Ascending aorta (tissue), 2 donors: ENCODE measurements around the gene MMP19. TPM values are rescaled to one million over a fixed set of nuclear protein-coding genes. Genes with fewer than 3 reads are reported as not detected.
"Not testable (repeated sequence)": the region's sequence is repeated elsewhere in the genome, so short reads cannot be mapped to it uniquely, and the experiment has no call there.

Experiments
- DNase-seq, 2 donors: peaks; one replicate each; pipeline ENCODE4 v3.0.0-alpha.2; 2019; ENCODE audit warnings: low spot score in 2 of 2
- H3K27ac ChIP-seq, 2 donors: fragments of 200-600 bp; sonication (generic); one replicate each; pipeline ENCODE4 v1.5.1; 2016 to 2017; ENCODE audit warnings: mild to moderate bottlenecking in 1 of 2
- H3K27me3 ChIP-seq: fragments of 200-600 bp; sonication (generic); one replicate; pipeline ENCODE4 v1.5.1; 2017
- H3K36me3 ChIP-seq, 2 donors: fragments of 200-600 bp; sonication (generic); one replicate each; pipeline ENCODE4 v1.5.1; 2016
- H3K4me1 ChIP-seq, 2 donors: fragments of 200-600 bp; sonication (generic); one replicate each; pipeline ENCODE4 v1.5.1; 2016 to 2017; ENCODE audit warnings: mild to moderate bottlenecking in 1 of 2
- H3K4me3 ChIP-seq, 2 donors: fragments of 200-600 bp; sonication (generic); one replicate each; pipeline ENCODE4 v1.5.1; 2016 to 2017; ENCODE audit warnings: mild to moderate bottlenecking in 1 of 2
- H3K9me3 ChIP-seq, 2 donors: fragments of 200-600 bp; sonication (generic); one replicate each; pipeline ENCODE4 v1.5.1; 2016
- intact Hi-C: fragments of 100-400 bp; cut with DNase I; formaldehyde crosslinking; loops from one replicate; pipeline ENCODE4 v1.15.1; 2023
- total RNA-seq: library from RNA; depleted of rRNA; stranded (reverse); fragments of >200 nt; gene quantifications from one replicate; pipeline ENCODE4 v1.1.0, GENCODE V29; 2016
- TF ChIP-seq, protein P1 (sequence below), 3 experiments: fragments of 200-600 bp in 2 of 3; fragments of 450-650 bp in 1 of 3; sonication (generic) in 2 of 3; IDR thresholded peaks; one replicate each; pipeline ENCODE4 v1.5.1; 2016 to 2019; ENCODE audit warnings: antibody characterized with exemption in 3 of 3, mild to moderate bottlenecking in 1 of 3, moderate library complexity in 1 of 3

Gene MMP19
- total RNA-seq, 1 donor from 2014 or later = 37.5 TPM

DNA sequence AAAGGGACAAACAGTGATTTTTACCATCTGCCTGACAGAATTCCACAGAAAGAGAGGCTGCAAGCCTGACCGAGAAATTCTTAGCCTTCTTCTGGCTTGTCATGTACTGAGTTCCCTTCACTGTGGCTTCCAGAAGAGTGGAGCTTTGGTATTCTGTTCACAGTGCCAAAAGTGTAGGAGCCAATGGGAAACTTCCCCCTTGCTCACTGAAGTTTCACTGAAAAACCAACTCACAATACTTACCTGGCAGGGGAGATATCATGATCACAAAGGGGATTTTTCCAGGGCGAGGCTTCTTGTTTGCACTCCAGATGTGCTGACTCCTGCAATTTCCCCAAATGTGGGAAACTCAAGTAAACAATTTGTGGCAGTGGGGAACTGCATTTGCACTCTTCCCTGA, 31.7 kb upstream of the MMP19 start:
- intact Hi-C loops = no loop called here
- Histone ChIP-seq H3K4me1 (no peaks in the 10 kb centered on the region), H3K9me3 (peaks cover 8 to 13% of the 10 kb centered on the region in 2 donors), H3K27ac (no peak overlapping the region), H3K36me3 (no peaks in the 10 kb centered on the region), H3K4me3 (no peak overlapping the region), H3K27me3 (no peaks in the 10 kb centered on the region)
- no peak for DNase-seq
- TF ChIP-seq, protein P1, sequence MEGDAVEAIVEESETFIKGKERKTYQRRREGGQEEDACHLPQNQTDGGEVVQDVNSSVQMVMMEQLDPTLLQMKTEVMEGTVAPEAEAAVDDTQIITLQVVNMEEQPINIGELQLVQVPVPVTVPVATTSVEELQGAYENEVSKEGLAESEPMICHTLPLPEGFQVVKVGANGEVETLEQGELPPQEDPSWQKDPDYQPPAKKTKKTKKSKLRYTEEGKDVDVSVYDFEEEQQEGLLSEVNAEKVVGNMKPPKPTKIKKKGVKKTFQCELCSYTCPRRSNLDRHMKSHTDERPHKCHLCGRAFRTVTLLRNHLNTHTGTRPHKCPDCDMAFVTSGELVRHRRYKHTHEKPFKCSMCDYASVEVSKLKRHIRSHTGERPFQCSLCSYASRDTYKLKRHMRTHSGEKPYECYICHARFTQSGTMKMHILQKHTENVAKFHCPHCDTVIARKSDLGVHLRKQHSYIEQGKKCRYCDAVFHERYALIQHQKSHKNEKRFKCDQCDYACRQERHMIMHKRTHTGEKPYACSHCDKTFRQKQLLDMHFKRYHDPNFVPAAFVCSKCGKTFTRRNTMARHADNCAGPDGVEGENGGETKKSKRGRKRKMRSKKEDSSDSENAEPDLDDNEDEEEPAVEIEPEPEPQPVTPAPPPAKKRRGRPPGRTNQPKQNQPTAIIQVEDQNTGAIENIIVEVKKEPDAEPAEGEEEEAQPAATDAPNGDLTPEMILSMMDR (IDR thresholded peaks at IDR 0.05) = no peak

DNA sequence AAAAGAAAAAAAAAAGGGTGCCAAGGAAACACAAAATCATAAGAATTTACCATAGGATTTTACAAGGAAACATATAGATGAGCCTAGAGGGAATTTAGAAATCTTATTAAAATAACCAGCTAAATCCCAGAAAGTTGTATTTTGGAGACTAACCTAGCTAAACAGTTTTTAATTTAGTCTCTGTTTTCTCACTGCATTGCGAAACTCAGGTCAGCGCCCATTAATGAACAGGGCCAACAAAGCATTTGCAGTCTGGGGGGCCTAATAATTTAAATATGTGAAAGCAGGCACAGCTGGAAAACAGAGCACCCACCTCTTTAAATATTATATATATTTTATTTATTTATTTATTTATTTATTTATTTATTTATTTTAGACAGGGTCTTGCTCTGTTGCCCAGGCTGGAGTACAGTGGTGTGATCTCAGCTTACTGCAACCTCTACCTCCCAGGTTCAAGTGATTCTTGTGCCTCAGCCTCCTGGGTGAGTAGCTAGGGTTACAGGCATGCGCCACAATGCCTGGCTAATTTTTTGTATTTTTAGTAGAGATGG, 23.8 kb upstream of the MMP19 start:
- DNase-seq = peak in 1 of 2 donors; percentile 5

DNA sequence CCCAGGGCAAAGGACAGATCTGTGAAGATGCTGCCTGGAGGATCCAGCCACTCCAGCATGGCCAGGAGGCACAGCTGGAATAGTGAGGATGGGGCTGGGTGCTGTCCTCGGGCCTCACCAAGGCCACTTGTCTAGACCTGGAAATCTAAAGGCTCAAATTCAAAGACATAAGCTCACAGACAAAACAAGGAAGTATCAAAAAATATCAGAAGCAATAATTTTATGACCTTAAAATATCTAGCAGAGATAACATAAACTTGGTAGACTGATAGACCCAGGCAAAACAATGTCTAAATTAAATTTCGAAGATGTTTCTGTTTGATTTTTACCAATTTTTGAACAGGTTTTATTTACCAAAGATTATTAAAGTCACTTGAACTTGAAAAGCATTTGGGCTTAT, 22.6 kb upstream of the MMP19 start:
- Histone ChIP-seq H3K9me3 (peaks cover 5 to 9% of the 10 kb centered on the region in 2 donors), H3K4me1 (peaks cover 0 to 2% of the 10 kb centered on the region in 2 donors), H3K27me3 (no peaks in the 10 kb centered on the region), H3K27ac (no peak overlapping the region), H3K36me3 (no peaks in the 10 kb centered on the region), H3K4me3 (no peak overlapping the region)
- peak in 1 of 2 donors; percentile 4 for DNase-seq
- TF ChIP-seq, protein P1 (IDR thresholded peaks at IDR 0.05) = no peak
- intact Hi-C loops = no loop called here

More for the DNA sequence above, 23.8 kb upstream of the MMP19 start:
- intact Hi-C loops, H3K36me3 ChIP-seq, H3K9me3 ChIP-seq, H3K27ac ChIP-seq, H3K27me3 ChIP-seq, H3K4me3 ChIP-seq, H3K4me1 ChIP-seq: not testable (repeated sequence)

DNA sequence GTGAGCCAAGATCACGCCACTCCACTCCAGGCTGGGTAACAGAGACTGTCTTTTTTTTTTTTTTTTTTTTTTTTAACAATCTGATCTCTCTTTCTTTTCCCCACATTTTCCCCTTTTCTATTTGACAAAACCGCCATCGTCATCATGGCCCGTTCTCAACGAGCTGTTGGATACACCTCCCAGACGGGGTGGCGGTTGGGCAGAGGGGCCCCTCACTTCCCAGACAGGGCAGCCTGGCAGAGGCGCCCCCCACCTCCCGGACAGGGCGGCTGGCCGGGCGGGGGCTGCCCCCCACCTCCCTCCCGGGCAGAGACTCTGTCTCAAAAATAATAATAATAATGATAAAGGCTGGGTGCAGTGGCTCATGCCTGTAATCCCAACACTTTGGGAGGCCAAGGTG, 20.2 kb upstream of the MMP19 start:
- H3K9me3 ChIP-seq, H3K4me3 ChIP-seq, H3K27me3 ChIP-seq, intact Hi-C loops, H3K4me1 ChIP-seq, H3K36me3 ChIP-seq: not testable (repeated sequence)
- H3K27ac ChIP-seq = peak overlapping the region in 1 of 2 donors; percentile 67
- peak in 1 of 2 donors; percentile 58 for DNase-seq

DNA sequence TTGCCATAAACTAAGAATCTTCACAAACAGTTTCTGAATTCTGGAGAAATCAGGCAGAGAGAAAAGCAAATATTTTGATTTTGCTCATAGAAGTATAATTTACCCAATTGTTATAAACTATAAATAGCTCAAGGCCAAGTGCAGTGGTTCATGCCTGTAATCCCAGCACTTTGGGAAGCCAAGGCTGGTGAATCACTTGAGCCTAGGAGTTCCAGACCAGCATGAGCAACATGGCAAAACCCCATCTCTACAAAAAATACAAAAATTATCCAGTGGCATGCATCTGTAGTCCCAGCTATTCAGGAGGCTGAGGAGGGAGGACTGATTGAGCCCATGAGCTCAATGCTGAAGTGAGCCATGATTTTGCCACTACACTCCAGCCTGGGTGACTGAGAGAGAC, 19.6 kb upstream of the MMP19 start:
- H3K4me3 ChIP-seq = no peak overlapping the region
- H3K27ac ChIP-seq = peak overlapping the region; percentile 45 to 67
- intact Hi-C loops = no loop called here
- no peaks in the 10 kb centered on the region for H3K36me3 ChIP-seq
- H3K4me1 ChIP-seq = peaks cover 0 to 2% of the 10 kb centered on the region in 2 donors
- no peaks in the 10 kb centered on the region for H3K27me3 ChIP-seq
- TF ChIP-seq, protein P1 (IDR thresholded peaks at IDR 0.05) = no peak
- H3K9me3 ChIP-seq = peaks cover 5 to 9% of the 10 kb centered on the region in 2 donors
- DNase-seq = peak in 1 of 2 donors; percentile 68

DNA sequence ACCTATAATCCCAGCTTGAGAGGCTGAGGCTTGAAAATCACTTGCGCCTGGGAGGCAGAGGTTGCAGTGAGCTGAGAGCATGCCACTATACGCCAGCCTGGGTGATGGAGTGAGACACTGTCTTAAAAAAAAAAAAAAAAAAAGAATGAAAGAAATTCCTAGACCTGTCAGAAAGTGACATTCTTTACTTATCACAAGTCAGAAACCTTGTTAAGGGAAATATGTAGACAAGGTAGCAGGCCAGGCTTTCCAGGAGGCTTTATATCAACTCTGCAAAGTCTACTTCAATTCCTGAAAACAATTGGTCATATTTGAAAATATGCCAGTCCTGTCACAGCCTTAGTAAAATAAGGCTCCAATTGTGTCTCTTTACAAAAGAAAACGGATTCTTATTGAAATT, 19.1 kb upstream of the MMP19 start:
- Histone ChIP-seq H3K9me3 (peaks cover 5 to 9% of the 10 kb centered on the region in 2 donors), H3K4me3 (no peak overlapping the region), H3K36me3 (no peaks in the 10 kb centered on the region), H3K27ac (peak overlapping the region; percentile 15 to 16), H3K27me3 (no peaks in the 10 kb centered on the region), H3K4me1 (peaks cover 0 to 2% of the 10 kb centered on the region in 2 donors)
- intact Hi-C loops = no loop called here
- TF ChIP-seq, protein P1 (IDR thresholded peaks at IDR 0.05) = no peak
- peak in 1 of 2 donors; percentile 2 for DNase-seq

DNA sequence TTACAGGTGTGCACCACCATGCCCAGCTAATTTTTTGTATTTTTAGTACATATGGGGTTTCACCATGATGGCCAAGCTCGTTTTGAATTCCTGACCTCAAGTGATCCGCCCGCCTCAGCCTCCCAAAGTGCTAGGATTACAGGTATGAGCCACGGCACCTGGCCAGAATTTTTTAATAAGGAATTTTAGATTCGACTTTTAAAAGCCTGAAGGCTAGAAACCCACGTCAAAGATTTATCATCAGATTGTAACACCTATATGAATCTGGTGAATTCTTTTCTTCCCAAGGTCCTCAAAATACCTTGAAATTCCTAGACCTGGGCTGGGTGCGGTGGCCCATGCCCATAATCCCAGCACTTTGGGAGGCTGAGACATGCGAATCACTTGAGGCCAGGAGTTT, 18.7 kb upstream of the MMP19 start:
- no peak for DNase-seq
- peak overlapping the region in 1 of 2 donors; percentile 16 for H3K27ac ChIP-seq
- TF ChIP-seq, protein P1 (IDR thresholded peaks at IDR 0.05) = no peak

More for the DNA sequence above, 18.7 kb upstream of the MMP19 start:
- Histone ChIP-seq H3K36me3 (no peaks in the 10 kb centered on the region), H3K27me3 (no peaks in the 10 kb centered on the region), H3K9me3 (peaks cover 5 to 9% of the 10 kb centered on the region in 2 donors), H3K4me3 (no peak overlapping the region), H3K4me1 (peaks cover 0 to 2% of the 10 kb centered on the region in 2 donors)
- intact Hi-C loops = no loop called here
